HCT116 (cell line): ENCODE measurements around the gene ZNF808. TPM values are rescaled to one million over a fixed set of nuclear protein-coding genes. Genes with fewer than 3 reads are reported as not detected.

Experiments used
- ATAC-seq: fragments of 200-7000 bp; cut with Tn5 transposase; 2 replicates; pipeline ENCODE4 v1.9.1; 2020; ENCODE audit warnings: mild to moderate bottlenecking, moderate library complexity
- BruUV-seq: library from RNA; stranded (reverse); fragments of 400-500 nt; replicated peaks from 2 replicates; lab custom pipeline; 2021; lab: Mats Ljungman, UMichigan
- CTCF ChIA-PET: fragments of 300-600 bp; sonication (Branson Sonifier 250); formaldehyde crosslinking; loops from one replicate; lab custom pipeline; 2021; ENCODE audit warnings: antibody characterized with exemption; lab: Charles Lee
- POLR2A ChIA-PET: fragments of 300-600, 350-600 bp; sonication (Branson Sonifier 250); formaldehyde crosslinking; loops from one replicate; lab custom pipeline; 2021; ENCODE audit warnings: antibody characterized with exemption; lab: Charles Lee
- RAD21 ChIA-PET, 2 experiments: fragments of 300-600 bp; sonication (Branson Sonifier 250); formaldehyde crosslinking; loops; one replicate each; lab custom pipeline; 2023; ENCODE audit warnings: low total read pairs in 2 of 2; ENCODE audit not compliant: uncharacterized antibody in 2 of 2, unreplicated experiment in 2 of 2, low non-redundant PET in 1 of 2; lab: Charles Lee
- DNase-seq: peaks from one replicate; pipeline ENCODE4 v3.0.0-alpha.2; 2010; ENCODE audit warnings: low read depth, low spot score
- H2AFZ ChIP-seq: fragments of 200-600 bp; shearing (Covaris generic), sonication (generic); 2 replicates; pipeline ENCODE4 v1.6.1; 2017; ENCODE audit warnings: low read depth, mixed run types, mixed read lengths, antibody characterized with exemption, low read length; ENCODE audit not compliant: poor library complexity, severe bottlenecking
- H3K27ac ChIP-seq: 2 replicates; pipeline ENCODE4 v1.5.1; 2012; ENCODE audit warnings: low read depth, low read length
- H3K27me3 ChIP-seq: fragments of 200-600 bp; sonication (generic); 2 replicates; pipeline ENCODE4 v1.6.1; 2016; ENCODE audit warnings: mixed run types, low read length, mixed read lengths; ENCODE audit not compliant: insufficient read depth
- H3K36me3 ChIP-seq, 2 experiments: fragments of 200-500 bp in 1 of 2; fragments of 200-600 bp in 1 of 2; sonication (Bioruptor generic) in 1 of 2; sonication (generic) in 1 of 2; 2 replicates each; pipeline versions ENCODE4 v1.5.1 to v1.6.1; 2014 to 2016; ENCODE audit warnings: low read length in 2 of 2, inconsistent platforms in 1 of 2, mixed read lengths in 1 of 2, mixed run types in 1 of 2; ENCODE audit not compliant: insufficient read depth in 2 of 2, control insufficient read depth in 1 of 2
- H3K4me1 ChIP-seq, 2 experiments: fragments of 200-600 bp in 1 of 2; sonication (generic) in 1 of 2; 2 replicates each; pipeline versions ENCODE4 v1.5.1 to v1.6.1; 2012 to 2017; ENCODE audit warnings: low read length in 2 of 2, inconsistent platforms in 1 of 2, mild to moderate bottlenecking in 1 of 2, mixed read lengths in 1 of 2, mixed run types in 1 of 2, moderate library complexity in 1 of 2; ENCODE audit not compliant: insufficient read depth in 2 of 2, control insufficient read depth in 1 of 2
- H3K4me2 ChIP-seq: fragments of 200-600 bp; sonication (generic); 2 replicates; pipeline ENCODE4 v1.6.1; 2017; ENCODE audit warnings: mixed run types, low read length, mixed read lengths
- H3K4me3 ChIP-seq, 2 experiments: fragments of 200-600 bp in 1 of 2; sonication (generic) in 1 of 2; replicated peaks in 1 of 2; 2 replicates each; pipeline ENCODE4 v1.5.1; 2011 to 2016; ENCODE audit warnings: low read length in 2 of 2, control low read depth in 1 of 2, low read depth in 1 of 2, mild to moderate bottlenecking in 1 of 2, mixed read lengths in 1 of 2, mixed run types in 1 of 2
- H3K79me2 ChIP-seq: fragments of 200-600 bp; sonication (generic); 2 replicates; pipeline ENCODE4 v1.6.1; 2017; ENCODE audit warnings: mild to moderate bottlenecking, mixed run types, low read length, moderate library complexity, mixed read lengths; ENCODE audit not compliant: insufficient read depth
- H3K9ac ChIP-seq: fragments of 200-600 bp; sonication (generic); 2 replicates; pipeline ENCODE4 v1.6.1; 2016; ENCODE audit warnings: low read length, mixed read lengths
- H3K9me2 ChIP-seq: fragments of 200-600 bp; sonication (generic), shearing (Covaris generic); 2 replicates; pipeline ENCODE4 v1.6.1; 2017; ENCODE audit warnings: mixed run types, mild to moderate bottlenecking, moderate library complexity; ENCODE audit not compliant: insufficient read depth
- H3K9me3 ChIP-seq, 2 experiments: fragments of 200-500 bp in 1 of 2; fragments of 200-600 bp in 1 of 2; sonication (Bioruptor generic) in 1 of 2; sonication (generic) in 1 of 2; 2 replicates each; pipeline ENCODE4 v1.6.1; 2014 to 2017; ENCODE audit warnings: low read length in 2 of 2, mixed read lengths in 2 of 2, inconsistent platforms in 1 of 2, low read depth in 1 of 2, mild to moderate bottlenecking in 1 of 2, mixed run types in 1 of 2, moderate library complexity in 1 of 2; ENCODE audit not compliant: control insufficient read depth in 1 of 2, insufficient read depth in 1 of 2
- H4K20me1 ChIP-seq: fragments of 200-600 bp; sonication (generic), shearing (Covaris generic); 2 replicates; pipeline ENCODE4 v1.6.1; 2017; ENCODE audit warnings: mixed run types, mild to moderate bottlenecking, moderate library complexity; ENCODE audit not compliant: insufficient read depth
- CEBPB ChIP-seq: IDR thresholded peaks from 2 replicates; pipeline ENCODE4 v1.6.1; 2012; ENCODE audit warnings: low read depth
- CTCF ChIP-seq, 3 experiments: fragments of 200-600 bp in 1 of 3; sonication (generic) in 1 of 3; IDR thresholded peaks in 2 of 3; conservative IDR thresholded peaks in 1 of 3; 2 replicates each; pipeline ENCODE4 v1.5.1; 2012 to 2017; ENCODE audit warnings: low read depth in 2 of 3, low read length in 2 of 3, antibody characterized with exemption in 1 of 3, borderline replicate concordance in 1 of 3, control low read depth in 1 of 3, mild to moderate bottlenecking in 1 of 3, mixed read lengths in 1 of 3, mixed run types in 1 of 3, moderate library complexity in 1 of 3; ENCODE audit not compliant: insufficient read depth in 1 of 3
- EGR1 ChIP-seq: IDR thresholded peaks from 2 replicates; pipeline ENCODE4 v1.6.1; 2012; ENCODE audit warnings: low read depth
- ELF1 ChIP-seq: IDR thresholded peaks from 2 replicates; pipeline ENCODE4 v1.6.1; 2012; ENCODE audit warnings: low read depth, borderline replicate concordance
- EZH2phosphoT487 ChIP-seq: fragments of 200-600 bp; IDR thresholded peaks from 2 replicates; pipeline ENCODE4 v1.6.1; 2018; ENCODE audit warnings: antibody characterized with exemption, borderline replicate concordance
- JUND ChIP-seq: IDR thresholded peaks from 2 replicates; pipeline ENCODE4 v1.6.1; 2012
- MAX ChIP-seq: IDR thresholded peaks from 2 replicates; pipeline ENCODE4 v1.6.1; 2012
- POLR2A ChIP-seq: IDR thresholded peaks from 2 replicates; pipeline ENCODE4 v1.7.0; 2011; ENCODE audit warnings: borderline replicate concordance; ENCODE audit not compliant: insufficient read depth, insufficient read length; ENCODE audit errors: extremely low read depth
- POLR2AphosphoS5 ChIP-seq: IDR thresholded peaks from 2 replicates; pipeline ENCODE4 v1.6.1; 2011; ENCODE audit warnings: mild to moderate bottlenecking, low read depth, low read length, moderate library complexity
- RAD21 ChIP-seq: IDR thresholded peaks from 2 replicates; pipeline ENCODE4 v1.6.1; 2012; ENCODE audit warnings: low read depth, mild to moderate bottlenecking
- SIN3A ChIP-seq: IDR thresholded peaks from 2 replicates; pipeline ENCODE4 v1.6.1; 2012; ENCODE audit warnings: low read depth
- SP1 ChIP-seq: IDR thresholded peaks from 2 replicates; pipeline ENCODE4 v1.6.1; 2012; ENCODE audit warnings: low read depth
- TCF7L2 ChIP-seq: IDR thresholded peaks from 2 replicates; pipeline ENCODE4 v1.7.0; 2011; ENCODE audit warnings: borderline replicate concordance, inconsistent platforms; ENCODE audit not compliant: insufficient read depth, insufficient read length; ENCODE audit errors: extremely low read depth
- ZBTB33 ChIP-seq: IDR thresholded peaks from 2 replicates; pipeline ENCODE4 v1.6.1; 2011; ENCODE audit warnings: mild to moderate bottlenecking, low read length, moderate library complexity; ENCODE audit not compliant: insufficient replicate concordance; ENCODE audit errors: extremely low read depth
- intact Hi-C: fragments of 100-400 bp; cut with micrococcal nuclease; formaldehyde crosslinking; loops from 2 replicates; pipeline ENCODE4 v1.10.0; 2022
- total RNA-seq: library from RNA; stranded (reverse); gene quantifications from one replicate; pipeline ENCODE4 v1.2.1, GENCODE V29; 2021; ENCODE audit not compliant: unreplicated experiment

Gene ZNF808
- total RNA-seq, 1 experiment from 2014 or later, result 15.4 TPM

- no peak for TF ChIP-seq TCF7L2
- TF ChIP-seq ZBTB33, result no peak
- TF ChIP-seq POLR2AphosphoS5, result no peak
- TF ChIP-seq CEBPB, result no peak
- TF ChIP-seq ELF1, result no peak
- TF ChIP-seq SP1, result no peak
- no peak for TF ChIP-seq SIN3A
- TF ChIP-seq MAX, result no peak
- TF ChIP-seq POLR2A, result no peak
- no peak for TF ChIP-seq EZH2phosphoT487
- no peak for TF ChIP-seq CTCF (IDR thresholded peaks at IDR 0.05 in 2 of 3, conservative IDR thresholded peaks at IDR 0.05 in 1 of 3; ENCODE audit: borderline replicate concordance in 1 of 3, insufficient read depth in 1 of 3, low read depth in 2 of 3, low read length in 2 of 3)
- TF ChIP-seq EGR1, result no peak
- TF ChIP-seq RAD21, result no peak
- TF ChIP-seq JUND, result no peak
- TF ChIP-seq, all 23 proteins: peak for 0
- ChIA-PET POLR2A (no interaction called here), RAD21 (interaction anchor here in 1 of 2 experiments (0.6 kb wide), 1 partner anchor 187 kb away, joined by 4 read pairs; no protein-coding TSS in a partner anchor), CTCF (no interaction called here)
- Histone ChIP-seq H3K9me3 (no peaks in the 10 kb centered on the region; a peak in 1 of 4 replicates), H3K4me3 (no peak overlapping the region), H3K9ac (no peak overlapping the region), H3K27ac (no peak overlapping the region), H3K36me3 (no peaks in the 10 kb centered on the region), H3K79me2 (no peaks in the 10 kb centered on the region), H4K20me1 (no peaks in the 10 kb centered on the region), H3K4me1 (peaks cover 0 to 16% of the 10 kb centered on the region in 2 experiments; a peak in 2 of 4 replicates), H3K4me2 (no peak overlapping the region), H3K9me2 (no peaks in the 10 kb centered on the region), H3K27me3 (no peaks in the 10 kb centered on the region), H2AFZ (no peak overlapping the region)
- ATAC-seq (no peak), DNase-seq (no peak)
- intact Hi-C loops, result no loop called here
- BruUV-seq, result no TSS peak
Observed at GRCh38 chr19:52603558-52604207, 76.2 kb downstream of the ZNF808 start.

Other genes starting within 250 kb of the ZNF808 start
- 11.5 TPM for gene ZNF480, start 230.5 kb upstream of the ZNF808 start, total RNA-seq
- gene ZNF610, start 191.4 kb upstream of the ZNF808 start, total RNA-seq, result not detected
- not detected for gene ZNF880, start 157.7 kb upstream of the ZNF808 start, total RNA-seq
- not detected for gene ZNF528, start 129.8 kb upstream of the ZNF808 start, total RNA-seq
- gene ZNF534, start 98.5 kb upstream of the ZNF808 start, total RNA-seq, result not detected
- gene ZNF578, start 74.1 kb upstream of the ZNF808 start, total RNA-seq, result not detected
- gene ZNF701, start 42.6 kb downstream of the ZNF808 start, total RNA-seq, result 9.0 TPM
- 34.2 TPM for gene ZNF83, start 110.7 kb downstream of the ZNF808 start, total RNA-seq
- 12.2 TPM for gene ZNF611, start 207.4 kb downstream of the ZNF808 start, total RNA-seq